Stimulated activated CD8-positive, alpha-beta memory T cell treated with anti-CD3 and anti-CD28 coated beads, Interleukin-7, amount 100 ng/mL, for 48 hours (primary cell): ENCODE results near the gene C16orf96.
A peak's percentile ranks its signal among the peaks of the same experiment; 100 is the strongest.

Experiments
- DNase-seq, 2 donors: peaks; one replicate each; pipeline ENCODE4 v3.0.0-alpha.2; 2020; ENCODE audit warnings: low read depth in 1 of 2; ENCODE audit errors: extremely low read depth in 1 of 2

C16orf96 gene

GRCh38 chr16:4556112-4556511 is at the start of gene C16orf96:
C16orf96 (plus strand) TSS chr16:4556340; CDS start chr16:4556490, 150 bp downstream.
- no peak for DNase-seq

- peak in 1 of 2 donors; percentile 34 for DNase-seq
Observed at GRCh38 chr16:4506450-4506849, 49.7 kb upstream of the C16orf96 start.

- no peak for DNase-seq
Observed at GRCh38 chr16:4507588-4508345, 48.4 kb upstream of the C16orf96 start.

- no peak for DNase-seq
Observed at GRCh38 chr16:4508806-4509205, 47.3 kb upstream of the C16orf96 start.

- no peak for DNase-seq
Observed at GRCh38 chr16:4509420-4509819, 46.7 kb upstream of the C16orf96 start.

- no peak for DNase-seq
Observed at GRCh38 chr16:4510131-4510530, 46.0 kb upstream of the C16orf96 start.

- no peak for DNase-seq
Observed at GRCh38 chr16:4510747-4511426, 45.3 kb upstream of the C16orf96 start.

- DNase-seq = no peak
Observed at GRCh38 chr16:4511441-4512082, 44.6 kb upstream of the C16orf96 start.

- no peak for DNase-seq
Observed at GRCh38 chr16:4512473-4512872, 43.7 kb upstream of the C16orf96 start.

- no peak for DNase-seq
Observed at GRCh38 chr16:4513086-4513860, 42.9 kb upstream of the C16orf96 start.

GRCh38 chr16:4513881-4514280 is 42.3 kb upstream of the C16orf96 start:
- DNase-seq = no peak

- DNase-seq = no peak
Observed at GRCh38 chr16:4514606-4515005, 41.5 kb upstream of the C16orf96 start.

- no peak for DNase-seq
Observed at GRCh38 chr16:4515611-4516233, 40.4 kb upstream of the C16orf96 start.

- no peak for DNase-seq
Observed at GRCh38 chr16:4517812-4518680, 38.1 kb upstream of the C16orf96 start.

- no peak for DNase-seq
Observed at GRCh38 chr16:4519274-4520058, 36.7 kb upstream of the C16orf96 start.

GRCh38 chr16:4520913-4521312 is 35.2 kb upstream of the C16orf96 start:
- DNase-seq = no peak

GRCh38 chr16:4522051-4522581 is 34.0 kb upstream of the C16orf96 start:
- DNase-seq = no peak

- no peak for DNase-seq
Observed at GRCh38 chr16:4523686-4524085, 32.5 kb upstream of the C16orf96 start.

- DNase-seq = no peak
Observed at GRCh38 chr16:4524571-4524970, 31.6 kb upstream of the C16orf96 start.
